GM12891 (cell line): ENCODE measurements around the gene BLOC1S4.

ENCODE experiments used
- PAX5 ChIP-seq: IDR thresholded peaks from 2 replicates; pipeline ENCODE4 v1.6.1; 2011; ENCODE audit warnings: low read length, moderate library complexity, mild to moderate bottlenecking; ENCODE audit not compliant: insufficient read depth, severe bottlenecking
- POLR2A ChIP-seq: IDR thresholded peaks from 2 replicates; pipeline ENCODE4 v1.6.1; 2011; ENCODE audit warnings: low read depth, low read length, control low read depth
- POLR2AphosphoS5 ChIP-seq: IDR thresholded peaks from 2 replicates; pipeline ENCODE4 v1.6.1; 2011; ENCODE audit warnings: low read depth, low read length, control low read depth
- POU2F2 ChIP-seq: IDR thresholded peaks from 2 replicates; pipeline ENCODE4 v1.6.1; 2011; ENCODE audit warnings: low read depth, mild to moderate bottlenecking, control low read depth, low read length, moderate library complexity
- SPI1 ChIP-seq: IDR thresholded peaks from 2 replicates; pipeline ENCODE4 v1.6.1; 2011; ENCODE audit warnings: low read depth, low read length, control low read depth
- TAF1 ChIP-seq: IDR thresholded peaks from 2 replicates; pipeline ENCODE4 v1.6.1; 2011; ENCODE audit warnings: low read depth, low read length, control low read depth

- no peak for TF ChIP-seq POU2F2
- no peak for TF ChIP-seq POLR2AphosphoS5
- no peak for TF ChIP-seq TAF1
- no peak for TF ChIP-seq POLR2A
- peak; percentile 12; the same call in 1 of the 2 replicates for TF ChIP-seq SPI1
- TF ChIP-seq PAX5, result no peak
Measured at GRCh38 chr4:6732441-6733357, 16.7 kb downstream of the BLOC1S4 start.
